HL-60 (cell line): ENCODE measurements around the gene NSUN6.

Experiments used
- POLR2AphosphoS5 ChIP-seq: IDR thresholded peaks from 2 replicates; pipeline ENCODE4 v1.6.1; 2012; ENCODE audit warnings: low read depth
- TF ChIP-seq, protein P1 (sequence below): IDR thresholded peaks from one replicate; pipeline ENCODE4 v1.5.1; 2011; ENCODE audit warnings: low read length, control low read depth, inconsistent platforms; ENCODE audit not compliant: insufficient read depth

DNA sequence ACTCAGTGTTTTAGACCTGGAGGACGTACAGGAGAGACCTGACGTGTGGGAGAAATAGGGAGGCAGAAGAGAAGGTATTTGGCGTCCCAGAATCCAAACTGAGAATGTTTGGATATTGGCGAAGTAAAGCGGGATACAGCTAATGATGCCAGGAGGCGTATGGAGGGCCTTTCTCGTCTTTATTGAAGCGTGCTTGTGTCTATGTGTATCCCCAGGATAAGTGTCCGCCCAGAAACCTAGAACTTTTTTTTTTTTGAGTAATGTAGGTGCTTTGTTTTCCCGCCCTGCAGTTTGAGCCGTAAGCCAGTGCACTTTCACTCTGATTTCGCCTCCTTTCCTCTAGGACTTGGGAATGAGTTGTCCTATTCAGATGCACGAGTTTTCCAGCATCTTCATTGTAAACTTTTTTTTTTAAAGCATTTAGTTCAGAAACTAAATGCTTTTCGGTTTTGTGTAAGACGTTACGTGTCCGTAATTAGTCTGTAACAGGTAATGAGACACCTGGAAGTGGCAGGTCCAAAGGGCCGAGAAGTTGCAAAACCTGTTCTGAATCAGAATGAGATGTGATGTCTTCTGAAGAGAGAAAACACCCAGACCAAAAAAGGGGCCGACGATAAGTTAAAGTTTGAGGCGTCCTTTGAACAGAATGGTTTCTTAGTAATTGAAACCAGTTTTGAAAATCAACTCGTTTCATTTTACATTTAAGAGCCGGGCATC lies 8.6 kb upstream of the NSUN6 start:
- TF ChIP-seq, protein P1, sequence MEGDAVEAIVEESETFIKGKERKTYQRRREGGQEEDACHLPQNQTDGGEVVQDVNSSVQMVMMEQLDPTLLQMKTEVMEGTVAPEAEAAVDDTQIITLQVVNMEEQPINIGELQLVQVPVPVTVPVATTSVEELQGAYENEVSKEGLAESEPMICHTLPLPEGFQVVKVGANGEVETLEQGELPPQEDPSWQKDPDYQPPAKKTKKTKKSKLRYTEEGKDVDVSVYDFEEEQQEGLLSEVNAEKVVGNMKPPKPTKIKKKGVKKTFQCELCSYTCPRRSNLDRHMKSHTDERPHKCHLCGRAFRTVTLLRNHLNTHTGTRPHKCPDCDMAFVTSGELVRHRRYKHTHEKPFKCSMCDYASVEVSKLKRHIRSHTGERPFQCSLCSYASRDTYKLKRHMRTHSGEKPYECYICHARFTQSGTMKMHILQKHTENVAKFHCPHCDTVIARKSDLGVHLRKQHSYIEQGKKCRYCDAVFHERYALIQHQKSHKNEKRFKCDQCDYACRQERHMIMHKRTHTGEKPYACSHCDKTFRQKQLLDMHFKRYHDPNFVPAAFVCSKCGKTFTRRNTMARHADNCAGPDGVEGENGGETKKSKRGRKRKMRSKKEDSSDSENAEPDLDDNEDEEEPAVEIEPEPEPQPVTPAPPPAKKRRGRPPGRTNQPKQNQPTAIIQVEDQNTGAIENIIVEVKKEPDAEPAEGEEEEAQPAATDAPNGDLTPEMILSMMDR, result no peak
- no peak for TF ChIP-seq POLR2AphosphoS5
